ENCODE measurements around the gene TMEM41B.
"Not testable (repeated sequence)": the region's sequence is repeated elsewhere in the genome, so short reads cannot be mapped to it uniquely, and the experiment has no call there.

- TF ChIP-seq CTCF (conservative IDR thresholded peaks at IDR 0.05; ENCODE audit: low read depth, low read length); EZH2 (IDR thresholded peaks at IDR 0.05; ENCODE audit: borderline replicate concordance, low read depth, low read length, poor library complexity, severe bottlenecking): not testable (repeated sequence)
Measured at GRCh38 chr11:9360862-9361622, 46.6 kb upstream of the TMEM41B start.
